ENCODE data around the gene RGS7BP.
"Not testable (repeated sequence)": the region's sequence is repeated elsewhere in the genome, so short reads cannot be mapped to it uniquely, and the experiment has no call there.

The RGS7BP gene

DNA sequence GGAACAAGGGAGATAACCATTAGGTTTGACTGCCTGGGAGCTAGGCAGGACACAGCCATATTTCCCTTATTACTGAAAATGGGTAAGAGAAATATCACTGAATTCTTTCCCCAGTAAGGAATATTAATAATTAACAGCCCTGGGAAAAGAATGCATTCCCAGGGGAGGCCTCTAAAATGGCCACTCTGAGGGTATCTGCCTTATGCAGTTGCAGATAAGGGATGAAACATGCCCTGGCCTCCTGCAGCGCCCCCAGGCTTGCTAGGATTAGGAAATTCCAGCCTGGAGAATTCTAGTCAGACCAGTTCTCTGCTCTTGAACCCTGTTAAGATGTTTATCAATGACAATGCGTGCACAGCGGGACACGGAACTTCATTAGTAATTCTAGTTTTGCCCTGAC lies 52.8 kb downstream of the RGS7BP start:
- DNase-seq (ENCODE audit: low spot score): not testable (repeated sequence)

DNA sequence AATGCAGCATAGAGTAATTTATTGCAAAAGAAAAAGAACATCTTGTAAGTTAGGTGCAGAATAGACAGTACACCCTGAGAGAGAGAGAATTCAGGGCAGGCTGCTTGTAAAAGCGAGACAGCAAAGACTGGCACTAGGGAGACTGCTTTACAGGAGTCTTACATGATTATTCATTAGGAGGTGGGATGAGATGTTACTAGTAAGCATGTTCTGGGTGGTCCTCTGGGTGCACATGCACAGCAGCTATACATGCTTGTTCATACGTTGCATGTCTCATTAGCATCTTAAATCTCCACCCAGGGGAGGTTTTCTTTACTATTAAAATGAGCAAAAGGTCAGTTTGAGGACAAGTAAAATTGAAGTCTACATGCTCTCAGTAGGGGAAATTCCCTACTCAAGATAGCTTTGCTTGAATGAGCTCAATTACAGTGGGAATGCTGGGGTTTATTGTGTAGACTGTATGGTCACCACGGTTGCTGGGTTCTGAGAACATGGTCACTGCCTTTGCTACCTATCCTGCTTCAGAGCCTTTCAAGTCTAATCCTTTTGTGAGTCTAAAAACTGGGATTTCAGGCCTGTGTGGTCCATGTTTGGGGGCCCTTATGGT lies 60.6 kb downstream of the RGS7BP start:
- DNase-seq (ENCODE audit: low spot score): no peak

DNA sequence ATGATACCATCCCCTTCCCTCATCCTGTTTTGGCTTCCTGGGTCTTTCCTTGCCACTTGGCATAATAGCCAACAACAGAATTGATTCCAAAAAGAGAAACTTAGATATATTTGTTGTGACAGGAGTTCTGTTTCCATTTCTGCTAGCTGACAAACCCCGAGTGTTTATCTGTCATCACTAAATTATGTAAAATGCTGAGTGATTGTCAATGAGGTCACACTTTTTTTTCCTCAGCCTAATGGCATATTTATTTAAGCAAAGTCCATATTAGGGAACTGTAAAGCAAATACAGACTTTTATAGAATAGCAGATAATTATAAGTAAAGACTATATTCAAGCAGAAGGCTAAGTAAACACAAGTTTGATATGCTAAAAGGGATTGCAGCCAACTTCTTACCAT lies 64.0 kb downstream of the RGS7BP start:
- DNase-seq (ENCODE audit: low spot score): no peak

DNA sequence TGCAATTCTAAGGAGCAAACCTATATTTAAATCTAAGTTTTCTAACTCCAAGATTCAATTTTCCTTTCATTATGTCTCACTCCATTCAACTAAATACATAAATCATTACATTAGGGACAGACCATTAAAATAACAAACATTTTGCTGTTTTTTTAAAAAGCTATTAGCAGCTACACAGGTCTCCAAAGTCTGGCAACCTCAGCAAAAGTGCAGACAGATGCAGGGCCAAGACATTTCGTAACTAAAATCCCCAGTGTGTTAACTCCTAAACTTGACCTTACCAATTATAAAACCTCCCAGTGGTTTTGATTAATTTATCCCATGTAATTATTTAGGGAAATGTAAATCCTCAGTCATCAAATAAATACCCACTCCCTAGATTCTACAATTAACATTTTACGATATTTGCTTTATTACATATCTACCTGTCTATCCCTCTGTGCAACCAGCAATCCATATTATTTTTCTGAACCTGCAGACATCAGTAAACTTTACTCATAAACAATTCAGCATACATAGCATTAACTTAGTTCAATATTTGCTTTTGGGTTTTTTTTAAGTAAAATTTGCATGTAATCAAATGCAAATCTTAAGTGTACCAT lies 64.7 kb downstream of the RGS7BP start:
- no peak for DNase-seq (ENCODE audit: low spot score)

DNA sequence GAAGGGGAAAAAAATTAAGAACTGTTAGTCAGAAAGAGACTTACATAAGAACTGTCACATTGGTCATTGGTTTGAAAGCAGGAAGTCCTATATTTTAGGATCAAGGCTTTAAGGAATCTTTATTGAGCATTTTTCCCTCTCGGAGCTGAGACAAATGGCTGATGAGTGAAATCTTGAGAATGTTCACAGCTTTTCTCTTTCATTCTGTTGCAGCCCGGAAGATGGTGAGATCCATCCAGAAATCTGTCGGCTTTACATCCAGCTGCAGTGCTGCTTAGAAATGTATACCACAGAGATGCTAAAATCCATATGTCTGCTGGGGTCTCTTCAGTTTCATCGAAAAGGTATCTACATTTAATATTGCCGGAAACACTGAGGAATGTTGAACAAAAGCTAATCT lies 69.7 kb downstream of the RGS7BP start:
- no peak for DNase-seq (ENCODE audit: low spot score)

DNA sequence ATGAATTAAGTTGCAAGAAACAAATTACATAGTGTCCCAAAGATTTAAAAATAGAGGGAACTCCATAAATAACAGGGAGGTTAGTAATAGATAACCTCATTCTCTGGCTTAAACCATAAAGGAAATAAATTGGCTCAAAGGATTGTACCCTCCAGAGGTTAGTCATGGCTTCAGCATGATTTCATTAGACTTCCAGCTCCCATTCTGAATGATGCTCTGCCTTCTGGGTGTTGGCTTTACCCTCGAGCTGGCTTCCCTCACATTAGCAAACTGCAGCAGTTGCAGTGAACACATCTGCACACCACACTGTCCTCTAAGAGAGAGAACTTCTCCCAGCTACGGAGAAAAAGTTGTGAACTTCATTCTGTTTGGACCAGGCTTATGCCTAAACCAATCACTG lies 70.4 kb downstream of the RGS7BP start:
- DNase-seq (ENCODE audit: low spot score): no peak

DNA sequence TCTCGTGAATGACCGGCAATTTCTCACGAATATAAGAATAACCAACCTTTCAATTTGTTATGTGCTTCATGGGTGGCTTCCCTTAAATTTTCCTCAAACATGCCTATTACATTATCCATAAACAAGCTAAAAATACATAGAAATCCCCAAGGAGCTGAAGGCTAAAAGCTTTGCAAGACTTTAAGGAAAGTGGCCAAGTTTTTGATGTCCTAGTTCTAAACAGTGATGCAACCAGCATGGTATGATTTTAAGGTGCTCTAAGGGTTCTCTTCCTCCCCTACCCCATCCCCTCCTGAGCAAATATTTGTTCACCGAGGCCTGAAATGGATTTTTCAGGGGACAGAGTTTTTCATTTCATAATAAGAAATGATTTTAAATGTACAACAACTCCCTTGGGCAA lies 79.8 kb downstream of the RGS7BP start:
- DNase-seq (ENCODE audit: low spot score): no peak

DNA sequence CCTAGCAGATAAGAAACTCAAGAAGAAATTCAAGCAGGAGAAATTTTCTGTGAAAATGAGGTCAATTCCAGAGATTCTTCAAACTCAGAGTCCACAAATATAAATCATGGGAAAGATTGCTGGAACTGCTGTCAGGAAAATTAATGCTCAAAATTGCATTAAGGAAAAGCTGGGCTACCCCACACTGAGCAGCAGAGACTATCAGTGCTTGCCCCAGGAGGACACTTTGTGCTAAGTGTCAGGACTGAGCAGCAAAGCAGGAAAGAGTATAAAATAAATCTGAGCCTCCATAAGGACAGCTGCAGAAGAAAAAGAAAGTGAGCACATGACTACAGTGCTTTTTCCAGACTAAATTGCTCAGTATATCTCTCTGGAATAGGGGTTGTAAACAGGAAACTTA lies 81.6 kb downstream of the RGS7BP start:
- DNase-seq (ENCODE audit: low spot score): no peak

DNA sequence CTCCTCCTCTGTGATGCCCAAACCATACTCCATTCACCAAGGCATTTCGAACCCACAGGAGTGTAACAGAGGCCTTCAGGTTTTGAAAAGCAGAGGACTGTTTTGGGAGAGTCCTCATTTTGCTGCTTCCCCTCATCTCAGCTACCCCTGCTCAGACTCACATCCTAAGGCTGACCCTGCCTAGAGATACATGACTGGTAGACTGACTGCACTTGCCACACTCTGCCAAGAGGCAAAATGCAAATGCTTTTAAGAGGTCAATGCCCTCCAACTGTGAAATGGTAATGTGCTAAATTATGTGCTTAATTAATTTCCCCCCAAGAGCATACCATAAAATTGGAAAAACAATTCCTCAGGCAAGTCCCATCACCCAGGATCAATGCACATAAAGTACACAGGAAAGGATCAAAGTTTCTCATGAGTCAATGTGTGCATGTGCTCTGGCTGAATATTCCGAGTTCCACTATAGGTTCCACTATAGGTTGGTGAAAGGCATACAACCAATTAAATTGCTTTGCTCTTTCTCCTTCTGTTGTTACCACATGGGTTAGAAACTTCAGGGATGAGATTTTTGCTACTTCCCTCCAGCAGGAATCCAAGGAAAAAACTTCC lies 87.0 kb downstream of the RGS7BP start:
- no peak for DNase-seq (ENCODE audit: low spot score)

DNA sequence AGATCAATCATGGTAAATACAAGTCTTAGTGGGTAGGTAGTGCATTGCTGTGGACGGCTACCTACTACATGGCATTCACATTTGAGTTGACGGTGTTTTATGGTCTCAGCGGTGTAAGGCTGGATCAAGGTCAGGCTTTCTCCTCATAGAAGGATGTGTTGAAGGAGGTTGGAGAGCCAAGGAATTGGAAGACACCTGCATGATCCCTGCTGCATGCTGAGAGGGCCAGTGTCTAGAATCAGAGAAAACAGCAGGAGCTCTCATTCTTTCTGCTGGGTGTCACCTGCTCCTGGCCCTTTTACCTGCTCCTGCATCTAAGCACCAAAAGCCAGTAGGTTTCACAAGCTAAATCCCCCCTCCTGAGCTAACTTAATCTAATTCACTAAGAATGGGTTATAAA lies 88.2 kb downstream of the RGS7BP start:
- DNase-seq (ENCODE audit: low spot score): no peak

DNA sequence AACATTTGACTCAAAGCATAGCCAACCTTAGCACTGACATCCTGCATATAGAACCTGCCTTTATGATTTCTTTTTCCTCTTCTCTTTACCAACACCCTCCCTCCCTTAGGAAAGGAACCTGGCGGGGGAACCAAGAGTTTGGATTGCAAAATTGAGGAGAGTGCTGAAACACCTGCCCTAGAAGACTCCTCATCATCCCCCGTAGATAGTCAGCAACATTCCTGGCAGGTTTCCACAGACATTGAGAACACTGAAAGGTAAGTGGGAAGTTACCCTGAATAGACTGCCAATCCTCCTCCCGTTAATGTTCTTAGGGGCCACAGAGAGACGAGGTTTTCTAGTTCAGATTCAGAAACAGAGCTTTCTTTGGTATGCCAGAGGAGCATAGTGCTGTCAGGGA lies 88.8 kb downstream of the RGS7BP start:
- no peak for DNase-seq (ENCODE audit: low spot score)

DNA sequence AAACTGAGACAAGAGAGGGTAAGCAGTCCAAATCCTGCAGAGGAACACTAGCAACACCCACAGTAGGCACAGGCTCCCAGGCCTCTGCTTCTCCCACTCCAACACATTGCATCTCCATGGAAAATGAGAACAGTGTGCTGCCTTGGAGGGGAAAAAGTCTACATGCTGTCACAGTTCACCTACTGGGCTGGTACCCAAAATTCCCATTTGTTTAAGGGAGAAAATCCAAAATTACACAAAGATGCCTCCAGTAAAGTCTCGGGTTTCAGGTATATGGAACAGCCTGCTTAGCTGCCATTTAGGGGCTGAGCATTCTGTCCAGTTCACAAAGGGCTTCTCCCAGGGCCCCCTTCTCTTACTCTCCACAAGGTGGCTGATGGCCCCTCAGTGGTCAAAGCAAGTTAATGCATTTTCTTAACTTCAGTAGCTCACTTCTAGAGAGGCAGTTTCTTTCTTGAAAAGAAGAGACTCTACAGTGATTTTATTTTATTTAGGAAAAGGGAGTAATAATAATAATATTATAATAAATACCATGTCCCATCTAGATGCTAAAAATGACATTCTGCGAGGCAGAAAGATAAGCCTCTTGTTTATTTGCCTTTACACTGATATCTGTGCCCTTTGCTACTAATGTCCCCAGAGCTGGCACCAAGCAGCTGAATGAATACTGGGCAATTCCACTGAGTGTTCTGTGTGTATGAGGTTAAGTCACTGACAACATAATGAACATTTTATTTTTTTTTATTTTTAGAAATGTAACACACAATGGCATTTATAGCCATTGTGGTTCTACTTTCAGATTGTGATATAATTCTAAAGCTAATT lies 89.4 kb downstream of the RGS7BP start:
- DNase-seq (ENCODE audit: low spot score): no peak

DNA sequence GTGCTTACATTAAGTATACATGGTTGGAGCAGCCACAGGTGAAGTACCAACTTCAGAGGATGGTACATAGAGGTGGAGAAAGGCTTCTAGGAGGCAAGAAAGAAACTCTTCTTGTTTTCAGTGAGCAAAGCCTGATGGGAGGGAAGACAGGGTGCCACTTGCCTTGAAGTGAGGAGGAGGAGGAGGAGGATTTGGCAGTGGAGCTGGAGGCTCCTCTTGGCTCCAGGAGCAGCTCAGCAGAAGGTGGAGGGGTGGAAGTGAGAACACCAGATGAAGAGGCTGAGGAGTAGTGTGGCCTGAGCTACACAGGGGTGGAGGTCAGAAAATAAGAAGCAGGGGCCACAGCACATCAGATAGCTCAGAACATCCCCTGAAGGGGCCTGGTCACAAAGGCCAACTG lies 93.4 kb downstream of the RGS7BP start:
- DNase-seq (ENCODE audit: low spot score): no peak

DNA sequence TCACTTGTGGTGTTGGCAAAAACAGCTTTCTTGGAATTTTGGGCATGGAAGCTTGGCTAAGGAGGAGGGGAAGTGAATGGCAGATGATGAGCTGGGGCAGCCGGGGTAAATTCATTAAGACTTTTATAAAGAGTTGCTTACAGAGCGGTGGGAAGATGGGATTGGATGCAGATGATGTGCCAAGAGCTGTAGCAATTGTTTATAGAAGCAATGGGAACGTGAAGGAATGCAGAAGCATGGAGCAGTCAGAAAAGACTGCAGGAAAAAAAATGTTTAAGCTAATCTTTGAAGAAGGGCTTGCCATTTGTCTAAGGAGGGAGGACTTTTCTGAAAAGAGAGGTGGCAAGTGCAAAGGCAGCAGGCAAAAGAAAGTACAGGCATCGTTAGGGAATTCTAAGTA lies 97.9 kb downstream of the RGS7BP start:
- no peak for DNase-seq (ENCODE audit: low spot score)

DNA sequence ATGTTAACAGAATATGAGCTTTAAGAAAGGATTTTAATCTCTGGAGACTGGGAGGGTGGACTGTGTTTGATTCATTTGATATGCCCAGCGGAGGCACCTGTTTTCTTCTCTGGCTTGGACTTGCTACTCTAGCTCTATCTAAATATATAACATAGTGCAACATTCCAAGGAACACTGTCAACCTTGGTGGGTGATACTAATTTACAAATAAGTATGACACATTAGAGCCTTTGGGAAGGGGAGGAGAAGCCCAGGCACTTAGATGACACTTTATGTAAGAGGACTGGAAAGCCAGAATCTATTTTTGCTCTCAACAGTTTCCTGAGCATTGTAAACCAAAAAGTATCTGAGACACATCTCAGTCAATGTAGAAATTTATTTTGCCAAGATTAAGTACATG lies 101.1 kb downstream of the RGS7BP start:
- DNase-seq (ENCODE audit: low spot score): no peak

DNA sequence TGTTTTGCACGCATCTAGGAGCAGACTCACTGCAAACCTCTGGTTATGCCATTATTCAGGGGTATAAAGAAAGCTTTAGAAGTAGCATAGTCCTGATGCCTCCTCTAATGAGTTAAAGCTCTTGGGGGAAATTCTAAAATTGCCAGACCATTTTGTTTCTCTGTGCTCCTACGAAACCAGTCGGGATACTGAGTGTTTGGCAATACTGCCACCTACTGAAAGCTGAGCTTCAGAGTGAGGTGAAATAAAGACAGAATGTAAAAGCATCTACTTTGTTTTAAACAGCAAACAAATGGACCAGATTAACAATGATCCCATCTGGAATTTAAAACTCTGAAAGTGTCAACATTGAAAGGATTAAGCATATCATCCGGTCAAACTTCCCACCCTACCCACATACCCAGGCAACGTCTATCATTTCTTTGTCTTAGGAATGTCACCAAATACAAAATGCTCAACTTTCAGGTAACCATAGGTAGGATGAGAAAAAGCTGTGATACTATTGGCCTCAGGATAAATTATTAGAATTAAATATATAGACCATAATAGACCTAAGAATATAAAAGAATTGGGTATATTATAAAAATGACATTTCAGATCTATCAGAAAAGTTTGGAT lies 106.6 kb downstream of the RGS7BP start:
- DNase-seq (ENCODE audit: low spot score): peak; percentile 53

DNA sequence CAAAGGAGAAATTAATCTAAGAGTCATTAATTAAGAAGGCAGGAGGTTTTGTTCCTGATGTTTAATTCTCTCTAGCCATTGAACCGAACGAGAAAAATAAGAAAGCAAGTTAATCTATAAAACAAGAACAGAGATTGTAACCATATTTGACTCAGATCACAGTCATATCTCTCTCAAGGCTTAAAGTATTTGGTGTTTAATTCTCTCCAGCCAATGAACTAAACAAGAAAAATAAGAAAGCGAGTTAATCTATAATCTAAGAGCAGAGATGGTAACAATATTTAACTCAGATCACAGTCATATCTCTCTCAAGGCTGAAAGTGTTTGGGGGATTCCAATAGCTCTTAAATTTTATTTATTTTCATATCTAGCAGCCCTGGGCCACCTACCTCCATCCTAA lies 110.1 kb downstream of the RGS7BP start:
- DNase-seq (ENCODE audit: low spot score): no peak

DNA sequence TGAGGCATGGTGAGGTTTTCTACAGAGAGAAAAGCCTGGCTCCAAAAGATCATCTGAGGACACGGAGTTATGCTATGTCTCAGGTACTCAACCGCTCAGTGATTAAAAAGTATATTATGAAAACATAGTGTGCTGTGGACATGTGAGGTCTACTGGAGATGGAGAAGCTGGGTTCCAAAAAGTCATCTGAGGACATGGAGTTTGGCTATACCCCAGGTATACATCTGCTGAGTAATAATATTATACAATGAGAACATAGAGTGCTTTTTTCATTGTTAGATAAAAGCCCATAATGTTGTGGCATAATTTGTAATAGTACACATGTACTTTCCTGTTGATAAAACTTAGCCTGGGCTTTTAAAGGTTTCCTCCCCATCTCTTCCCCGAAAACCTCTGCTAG lies 113.8 kb downstream of the RGS7BP start:
- DNase-seq (ENCODE audit: low spot score): no peak

DNA sequence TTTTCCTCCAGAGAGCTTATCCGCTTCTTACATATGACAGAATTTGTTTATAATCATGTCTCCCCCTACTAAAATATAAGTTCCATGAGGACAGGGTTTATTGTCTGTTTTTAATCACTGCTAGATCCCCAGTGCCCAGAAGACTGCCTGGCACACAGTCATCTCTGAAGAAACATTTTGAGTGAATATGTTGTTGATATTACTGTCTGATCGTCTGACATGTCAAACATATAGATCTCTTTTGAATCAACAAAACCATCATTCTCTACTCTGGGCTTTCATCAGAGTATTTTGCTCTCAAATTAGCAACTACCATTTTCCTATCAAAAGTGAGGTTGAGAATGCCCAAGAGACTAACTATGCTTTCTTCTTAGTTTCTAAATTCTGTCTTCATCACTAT lies 117.2 kb downstream of the RGS7BP start:
- DNase-seq (ENCODE audit: low spot score): no peak

DNA sequence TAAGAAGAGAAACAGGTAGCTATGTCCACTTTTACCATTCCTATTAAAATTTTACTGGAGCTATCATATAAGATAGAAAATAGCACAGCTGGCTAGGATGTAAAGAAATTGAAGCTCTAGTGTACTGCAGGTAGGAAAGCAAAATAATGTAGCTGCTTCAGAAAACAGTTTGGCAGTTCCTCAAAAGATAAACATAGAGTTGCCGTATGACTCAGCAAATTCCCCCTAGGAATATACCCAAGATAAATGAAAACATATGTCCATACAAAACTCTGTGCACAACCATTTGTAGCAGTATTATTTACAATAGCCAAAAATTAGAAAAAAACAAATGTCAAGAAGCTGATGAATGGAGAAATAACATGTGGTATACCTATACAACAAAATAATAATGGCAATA lies 119.9 kb downstream of the RGS7BP start:
- DNase-seq (ENCODE audit: low spot score): no peak

DNA sequence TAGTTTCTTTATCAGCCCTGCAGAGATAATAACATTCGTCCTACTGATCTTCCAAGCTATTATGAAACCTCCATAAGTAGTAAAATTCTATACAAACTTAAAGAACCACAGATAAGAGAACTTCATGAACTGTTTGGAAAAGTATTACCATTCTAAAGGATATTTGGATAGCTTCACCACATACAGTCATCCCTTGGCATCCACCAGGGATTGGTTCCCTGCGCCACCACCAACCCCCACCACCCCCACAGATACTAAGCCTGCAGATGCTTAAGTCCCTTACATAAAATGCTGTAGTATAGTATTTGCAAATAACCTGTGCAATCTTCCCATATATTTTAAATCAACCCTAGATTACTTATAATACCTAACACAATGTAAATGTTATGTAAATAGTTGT lies 123.1 kb downstream of the RGS7BP start:
- no peak for DNase-seq (ENCODE audit: low spot score)

DNA sequence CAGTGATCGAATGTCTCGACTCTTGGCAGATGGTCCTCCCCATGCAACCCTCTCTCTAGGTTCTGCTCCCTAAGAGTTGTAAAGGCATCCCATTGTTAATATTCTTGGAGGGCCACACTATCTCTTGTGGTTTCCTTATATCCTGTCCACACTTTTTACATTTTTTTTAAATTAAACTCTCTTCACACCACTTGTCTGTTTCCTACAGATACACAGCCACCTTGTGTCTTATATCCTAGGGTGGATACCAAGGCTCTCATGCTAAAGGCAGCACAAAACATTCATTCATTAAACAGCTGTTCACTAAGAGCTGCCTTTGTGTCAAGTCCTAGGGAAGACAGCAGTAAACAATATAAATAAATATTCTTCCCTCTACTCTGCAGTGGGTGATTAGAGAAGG lies 124.0 kb downstream of the RGS7BP start:
- DNase-seq (ENCODE audit: low spot score): no peak

DNA sequence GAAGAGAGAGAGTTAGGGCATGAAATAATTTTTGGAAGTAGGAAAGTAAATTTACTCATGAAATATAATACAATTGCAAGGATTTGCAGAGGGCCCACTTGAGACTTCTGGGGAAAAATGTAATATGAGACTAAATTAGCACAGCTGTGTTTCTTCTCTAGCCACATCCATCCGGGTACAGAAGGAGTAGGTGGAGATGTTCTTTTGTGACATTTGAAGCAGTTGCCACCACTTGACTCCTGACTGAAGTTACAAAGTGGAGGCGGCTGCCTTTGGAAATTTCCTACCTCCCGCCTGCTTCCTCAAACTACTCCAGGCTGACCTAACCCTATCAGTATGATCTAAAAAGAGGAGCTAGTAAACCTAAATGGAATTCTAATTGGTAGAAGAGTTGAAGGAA lies 126.4 kb downstream of the RGS7BP start:
- DNase-seq (ENCODE audit: low spot score): no peak

Measured in GM03348 (cell line).